ENCODE data around the gene GP1BB. TPM values are rescaled to one million over a fixed set of nuclear protein-coding genes. Genes with fewer than 3 reads are reported as not detected.
"Not testable (repeated sequence)": the region's sequence is repeated elsewhere in the genome, so short reads cannot be mapped to it uniquely, and the experiment has no call there.

GP1BB gene
- total RNA-seq = 11.0 TPM

- peak in 2 of 3 donors; percentile 65 to 66 for DNase-seq (ENCODE audit: low read depth in 2 of 3, low spot score in 2 of 3)
Measured at GRCh38 chr22:19723232-19723982, at the start of gene GP1BB. Gene GP1BB, plus strand, starts transcription at chr22:19723539. Its CDS starts 31 bp downstream, at chr22:19723570.

- DNase-seq (ENCODE audit: low read depth in 2 of 3, low spot score in 2 of 3) = no peak
Measured at GRCh38 chr22:19673660-19674059, 49.7 kb upstream of the GP1BB start.

- DNase-seq (ENCODE audit: low read depth in 2 of 3, low spot score in 2 of 3) = no peak
Measured at GRCh38 chr22:19674129-19674928, 49.0 kb upstream of the GP1BB start.

- no peak for DNase-seq (ENCODE audit: low read depth in 2 of 3, low spot score in 2 of 3)
Measured at GRCh38 chr22:19674929-19675253, 48.4 kb upstream of the GP1BB start.

- DNase-seq (ENCODE audit: low read depth in 2 of 3, low spot score in 2 of 3) = no peak
Measured at GRCh38 chr22:19675428-19675827, 47.9 kb upstream of the GP1BB start.

GRCh38 chr22:19676437-19676836, 46.9 kb upstream of the GP1BB start:
- DNase-seq (ENCODE audit: low read depth in 2 of 3, low spot score in 2 of 3) = not testable (repeated sequence)

GRCh38 chr22:19678949-19679521, 44.3 kb upstream of the GP1BB start:
- DNase-seq (ENCODE audit: low read depth in 2 of 3, low spot score in 2 of 3) = no peak

- peak in 2 of 3 donors; percentile 9 to 24 for DNase-seq (ENCODE audit: low read depth in 2 of 3, low spot score in 2 of 3)
Measured at GRCh38 chr22:19679522-19680101, 43.7 kb upstream of the GP1BB start.

GRCh38 chr22:19680287-19680881, 43.0 kb upstream of the GP1BB start:
- DNase-seq (ENCODE audit: low read depth in 2 of 3, low spot score in 2 of 3) = no peak

GRCh38 chr22:19680911-19681862, 42.2 kb upstream of the GP1BB start:
- no peak for DNase-seq (ENCODE audit: low read depth in 2 of 3, low spot score in 2 of 3)

GRCh38 chr22:19681863-19682245, 41.5 kb upstream of the GP1BB start:
- no peak for DNase-seq (ENCODE audit: low read depth in 2 of 3, low spot score in 2 of 3)

GRCh38 chr22:19686946-19687345, 36.4 kb upstream of the GP1BB start:
- DNase-seq (ENCODE audit: low read depth in 2 of 3, low spot score in 2 of 3) = no peak

- no peak for DNase-seq (ENCODE audit: low read depth in 2 of 3, low spot score in 2 of 3)
Measured at GRCh38 chr22:19687561-19688300, 35.6 kb upstream of the GP1BB start.

- DNase-seq (ENCODE audit: low read depth in 2 of 3, low spot score in 2 of 3) = no peak
Measured at GRCh38 chr22:19688301-19689290, 34.7 kb upstream of the GP1BB start.

GRCh38 chr22:19689408-19689807, 33.9 kb upstream of the GP1BB start:
- DNase-seq (ENCODE audit: low read depth in 2 of 3, low spot score in 2 of 3) = no peak

- DNase-seq (ENCODE audit: low read depth in 2 of 3, low spot score in 2 of 3) = no peak
Measured at GRCh38 chr22:19691007-19691720, 32.2 kb upstream of the GP1BB start.

GRCh38 chr22:19691721-19692341, 31.5 kb upstream of the GP1BB start:
- no peak for DNase-seq (ENCODE audit: low read depth in 2 of 3, low spot score in 2 of 3)

Measured in hematopoietic multipotent progenitor cell (in vitro differentiated cells).